ENCODE measurements around the gene OR2T1. TPM values are rescaled to one million over a fixed set of nuclear protein-coding genes. Genes with fewer than 3 reads are reported as not detected.
"Not testable (repeated sequence)": the region's sequence is repeated elsewhere in the genome, so short reads cannot be mapped to it uniquely, and the experiment has no call there.

The OR2T1 gene
- total RNA-seq, 1 donor from 2014 or later: not detected

DNA sequence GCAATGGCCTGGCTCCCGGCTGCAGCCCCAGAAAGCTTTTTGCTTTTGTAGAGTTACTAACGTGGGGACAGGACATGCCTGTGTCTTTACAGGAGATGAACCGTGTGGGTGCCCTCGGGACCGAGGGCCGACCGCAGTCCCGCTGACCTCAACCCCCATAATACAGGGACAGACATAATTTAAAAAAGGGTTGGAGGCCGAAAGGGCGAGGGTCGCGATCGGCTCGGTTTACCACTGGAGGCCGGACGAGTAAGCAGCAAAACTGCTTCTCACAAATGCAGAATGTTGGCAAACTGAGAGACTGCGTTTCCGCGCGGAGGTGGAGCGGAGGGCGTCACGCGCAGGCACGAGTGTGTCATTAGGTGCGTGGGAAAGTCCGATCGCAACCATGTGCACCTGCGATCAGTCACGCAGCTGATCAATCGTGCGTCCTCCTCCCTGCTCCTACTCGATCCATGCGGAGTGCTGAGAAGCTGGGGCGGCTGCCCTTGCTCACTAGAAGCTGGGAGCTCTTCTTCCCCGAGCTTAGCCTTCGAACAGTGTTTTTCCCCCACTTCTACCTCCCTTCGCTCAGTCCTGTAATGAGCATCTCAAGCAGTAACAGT lies 31.1 kb downstream of the OR2T1 start:
- peaks cover 14% of the 10 kb centered on the region for H3K9me3 Mint-ChIP-seq (ENCODE audit: unreplicated experiment)
- not testable (repeated sequence) for H3K27ac Mint-ChIP-seq (ENCODE audit: unreplicated experiment); H3K27me3 ChIP-seq (ENCODE audit: insufficient read depth, low read length); DNase-seq (ENCODE audit: low read depth); H3K4me3 Mint-ChIP-seq (ENCODE audit: unreplicated experiment); H3K27me3 Mint-ChIP-seq (ENCODE audit: low read depth, unreplicated experiment); FAIRE-seq; H3K9me3 ChIP-seq (ENCODE audit: insufficient read depth, low read depth, low read length); H3K9ac ChIP-seq (ENCODE audit: low read length); H3K27ac ChIP-seq (ENCODE audit: low read depth, low read length); H3K4me2 ChIP-seq (ENCODE audit: low read length); H3K79me2 ChIP-seq (ENCODE audit: insufficient read depth, low read length); H3K4me1 Mint-ChIP-seq (ENCODE audit: low read depth, unreplicated experiment); H3K4me1 ChIP-seq (ENCODE audit: insufficient read depth, low read length); H3K4me3 ChIP-seq (ENCODE audit: insufficient read depth, low read depth, low read length); H3K36me3 ChIP-seq (ENCODE audit: insufficient read depth, low read length); H4K20me1 ChIP-seq (ENCODE audit: insufficient read depth, low read length); H2AFZ ChIP-seq (ENCODE audit: low read depth, low read length); H3K36me3 Mint-ChIP-seq (ENCODE audit: low read depth, unreplicated experiment)

- not testable (repeated sequence) for H3K4me1 ChIP-seq (ENCODE audit: insufficient read depth, low read length); H3K4me3 ChIP-seq (ENCODE audit: insufficient read depth, low read depth, low read length); H3K9ac ChIP-seq (ENCODE audit: low read length); H3K36me3 Mint-ChIP-seq (ENCODE audit: low read depth, unreplicated experiment); H3K27me3 ChIP-seq (ENCODE audit: insufficient read depth, low read length); H3K27me3 Mint-ChIP-seq (ENCODE audit: low read depth, unreplicated experiment); H3K79me2 ChIP-seq (ENCODE audit: insufficient read depth, low read length); DNase-seq (ENCODE audit: low read depth); H4K20me1 ChIP-seq (ENCODE audit: insufficient read depth, low read length); H3K4me2 ChIP-seq (ENCODE audit: low read length); H3K27ac ChIP-seq (ENCODE audit: low read depth, low read length); H3K4me1 Mint-ChIP-seq (ENCODE audit: low read depth, unreplicated experiment); H3K9me3 ChIP-seq (ENCODE audit: insufficient read depth, low read depth, low read length); FAIRE-seq; H3K27ac Mint-ChIP-seq (ENCODE audit: unreplicated experiment); H2AFZ ChIP-seq (ENCODE audit: low read depth, low read length); H3K36me3 ChIP-seq (ENCODE audit: insufficient read depth, low read length); H3K4me3 Mint-ChIP-seq (ENCODE audit: unreplicated experiment)
- peaks cover 14% of the 10 kb centered on the region for H3K9me3 Mint-ChIP-seq (ENCODE audit: unreplicated experiment)
These were observed 32.1 kb downstream of the OR2T1 start for GRCh38 chr1:248434913-248435312.

DNA sequence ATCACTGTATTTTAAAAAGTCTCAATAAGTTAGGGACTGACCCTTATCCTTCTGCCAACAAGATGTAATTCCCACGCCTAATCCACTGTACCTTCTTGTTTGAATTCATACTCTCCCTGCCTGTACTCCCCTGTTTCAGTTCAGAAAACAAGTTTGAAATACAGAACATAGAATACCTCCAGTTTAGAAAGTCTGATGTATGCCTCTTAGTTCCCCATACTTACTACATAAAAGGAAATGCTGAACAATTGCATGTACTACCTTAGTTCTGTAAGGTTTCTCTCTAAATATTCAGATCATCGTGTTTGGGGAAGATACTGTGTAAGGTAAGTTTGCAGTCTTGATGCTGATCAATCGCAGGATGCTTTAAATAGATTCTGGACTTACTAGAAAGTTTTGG lies 33.5 kb downstream of the OR2T1 start:
- not testable (repeated sequence) for DNase-seq (ENCODE audit: low read depth); H3K36me3 ChIP-seq (ENCODE audit: insufficient read depth, low read length); H3K4me1 Mint-ChIP-seq (ENCODE audit: low read depth, unreplicated experiment); H3K27ac ChIP-seq (ENCODE audit: low read depth, low read length); H3K36me3 Mint-ChIP-seq (ENCODE audit: low read depth, unreplicated experiment); H2AFZ ChIP-seq (ENCODE audit: low read depth, low read length); H3K4me2 ChIP-seq (ENCODE audit: low read length); H3K4me3 Mint-ChIP-seq (ENCODE audit: unreplicated experiment); H4K20me1 ChIP-seq (ENCODE audit: insufficient read depth, low read length); H3K79me2 ChIP-seq (ENCODE audit: insufficient read depth, low read length); FAIRE-seq; H3K27ac Mint-ChIP-seq (ENCODE audit: unreplicated experiment); H3K4me3 ChIP-seq (ENCODE audit: insufficient read depth, low read depth, low read length); H3K27me3 Mint-ChIP-seq (ENCODE audit: low read depth, unreplicated experiment); H3K27me3 ChIP-seq (ENCODE audit: insufficient read depth, low read length); H3K9me3 Mint-ChIP-seq (ENCODE audit: unreplicated experiment); H3K9me3 ChIP-seq (ENCODE audit: insufficient read depth, low read depth, low read length); H3K4me1 ChIP-seq (ENCODE audit: insufficient read depth, low read length); H3K9ac ChIP-seq (ENCODE audit: low read length)

DNA sequence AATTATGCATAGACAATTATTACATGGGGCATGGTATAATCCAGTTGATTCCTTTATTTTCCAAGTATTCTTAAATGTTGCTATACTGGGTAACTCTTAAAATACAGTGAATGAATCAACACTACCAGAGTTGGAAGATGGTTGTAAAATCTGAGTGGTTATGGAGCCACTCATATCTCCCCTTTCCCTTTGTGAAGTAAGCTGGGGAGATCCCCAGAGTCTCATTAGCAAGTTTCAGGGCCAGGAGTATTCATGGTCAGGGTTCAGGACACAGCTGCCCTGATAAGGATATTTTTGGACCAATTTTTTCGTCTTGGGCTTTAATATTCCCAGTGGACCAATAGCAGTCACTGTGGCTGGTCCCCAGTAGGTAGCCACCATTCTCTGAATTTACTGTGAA lies 35.8 kb downstream of the OR2T1 start:
- not testable (repeated sequence) for H3K36me3 ChIP-seq (ENCODE audit: insufficient read depth, low read length); DNase-seq (ENCODE audit: low read depth); H3K4me1 Mint-ChIP-seq (ENCODE audit: low read depth, unreplicated experiment); H3K36me3 Mint-ChIP-seq (ENCODE audit: low read depth, unreplicated experiment); FAIRE-seq; H3K4me3 Mint-ChIP-seq (ENCODE audit: unreplicated experiment); H3K27me3 ChIP-seq (ENCODE audit: insufficient read depth, low read length); H3K79me2 ChIP-seq (ENCODE audit: insufficient read depth, low read length); H3K4me1 ChIP-seq (ENCODE audit: insufficient read depth, low read length); H3K9me3 ChIP-seq (ENCODE audit: insufficient read depth, low read depth, low read length); H3K9ac ChIP-seq (ENCODE audit: low read length); H3K27ac ChIP-seq (ENCODE audit: low read depth, low read length); H4K20me1 ChIP-seq (ENCODE audit: insufficient read depth, low read length); H3K9me3 Mint-ChIP-seq (ENCODE audit: unreplicated experiment); H3K4me2 ChIP-seq (ENCODE audit: low read length); H3K4me3 ChIP-seq (ENCODE audit: insufficient read depth, low read depth, low read length); H3K27me3 Mint-ChIP-seq (ENCODE audit: low read depth, unreplicated experiment); H2AFZ ChIP-seq (ENCODE audit: low read depth, low read length); H3K27ac Mint-ChIP-seq (ENCODE audit: unreplicated experiment)

GRCh38 chr1:248439283-248439682 lies 36.4 kb downstream of the OR2T1 start:
- not testable (repeated sequence) for H3K27me3 ChIP-seq (ENCODE audit: insufficient read depth, low read length); H3K27me3 Mint-ChIP-seq (ENCODE audit: low read depth, unreplicated experiment); H3K36me3 Mint-ChIP-seq (ENCODE audit: low read depth, unreplicated experiment); H3K79me2 ChIP-seq (ENCODE audit: insufficient read depth, low read length); FAIRE-seq; H2AFZ ChIP-seq (ENCODE audit: low read depth, low read length); H3K36me3 ChIP-seq (ENCODE audit: insufficient read depth, low read length); H3K4me3 Mint-ChIP-seq (ENCODE audit: unreplicated experiment); H3K4me1 Mint-ChIP-seq (ENCODE audit: low read depth, unreplicated experiment); H3K27ac Mint-ChIP-seq (ENCODE audit: unreplicated experiment); H3K4me2 ChIP-seq (ENCODE audit: low read length); DNase-seq (ENCODE audit: low read depth); H3K4me1 ChIP-seq (ENCODE audit: insufficient read depth, low read length); H3K9me3 Mint-ChIP-seq (ENCODE audit: unreplicated experiment); H3K9ac ChIP-seq (ENCODE audit: low read length); H4K20me1 ChIP-seq (ENCODE audit: insufficient read depth, low read length); H3K9me3 ChIP-seq (ENCODE audit: insufficient read depth, low read depth, low read length); H3K4me3 ChIP-seq (ENCODE audit: insufficient read depth, low read depth, low read length); H3K27ac ChIP-seq (ENCODE audit: low read depth, low read length)

DNA sequence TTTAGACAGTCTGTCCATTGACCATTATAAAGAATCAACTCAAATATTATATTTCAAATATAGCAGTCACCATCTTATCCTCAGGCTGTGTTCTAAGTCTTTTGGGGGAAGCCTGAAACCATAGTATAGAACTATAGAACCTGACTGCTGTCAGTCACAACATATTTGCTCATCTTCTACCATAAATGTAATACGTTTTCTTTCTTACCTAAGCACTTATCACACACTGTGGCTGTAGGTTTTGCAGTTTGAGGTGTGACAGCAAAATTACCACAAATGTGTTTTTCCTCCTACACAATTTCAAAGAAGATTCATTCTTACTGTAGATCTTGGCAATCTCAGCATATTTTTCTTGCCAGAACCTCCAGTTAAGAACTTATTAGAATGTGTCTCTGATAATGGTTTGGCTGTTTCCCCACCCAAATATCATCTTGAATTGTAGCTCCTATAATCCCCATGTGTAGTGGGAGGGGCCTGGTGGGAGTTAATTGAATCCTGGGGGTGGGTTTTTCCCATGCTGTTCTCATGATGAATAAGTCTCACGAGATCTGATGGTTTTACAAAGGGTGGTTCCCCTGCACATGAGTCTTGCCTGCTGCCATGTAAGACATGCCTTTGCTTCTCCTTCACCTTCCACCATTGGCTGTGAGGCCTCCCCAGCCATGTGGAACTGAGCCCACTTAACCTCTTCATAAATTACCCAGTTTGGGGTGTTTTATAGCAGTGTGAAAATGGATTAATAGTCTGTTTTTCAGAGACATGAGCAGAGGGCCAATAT lies 39.8 kb downstream of the OR2T1 start:
- H3K9me3 Mint-ChIP-seq (ENCODE audit: unreplicated experiment): peaks cover 10% of the 10 kb centered on the region
- H3K4me2 ChIP-seq (ENCODE audit: low read length); H3K36me3 Mint-ChIP-seq (ENCODE audit: low read depth, unreplicated experiment); DNase-seq (ENCODE audit: low read depth); H2AFZ ChIP-seq (ENCODE audit: low read depth, low read length); H3K4me1 ChIP-seq (ENCODE audit: insufficient read depth, low read length); H3K79me2 ChIP-seq (ENCODE audit: insufficient read depth, low read length); H3K4me3 Mint-ChIP-seq (ENCODE audit: unreplicated experiment); H3K4me1 Mint-ChIP-seq (ENCODE audit: low read depth, unreplicated experiment); H4K20me1 ChIP-seq (ENCODE audit: insufficient read depth, low read length); H3K27ac ChIP-seq (ENCODE audit: low read depth, low read length); H3K27me3 Mint-ChIP-seq (ENCODE audit: low read depth, unreplicated experiment); H3K27me3 ChIP-seq (ENCODE audit: insufficient read depth, low read length); H3K9ac ChIP-seq (ENCODE audit: low read length); FAIRE-seq; H3K9me3 ChIP-seq (ENCODE audit: insufficient read depth, low read depth, low read length); H3K4me3 ChIP-seq (ENCODE audit: insufficient read depth, low read depth, low read length); H3K27ac Mint-ChIP-seq (ENCODE audit: unreplicated experiment); H3K36me3 ChIP-seq (ENCODE audit: insufficient read depth, low read length): not testable (repeated sequence)

Data from astrocyte (in vitro differentiated cells and primary cell).